CD4-positive, alpha-beta T cell treated with Interferon alpha-2 for 1 hour (primary cell): Measurements from ENCODE around the gene CCNE1.

Experiments
- DNase-seq, 2 donors: peaks; one replicate each; pipeline ENCODE4 v3.0.0-alpha.2; 2020 to 2022

CCNE1 gene

DNA sequence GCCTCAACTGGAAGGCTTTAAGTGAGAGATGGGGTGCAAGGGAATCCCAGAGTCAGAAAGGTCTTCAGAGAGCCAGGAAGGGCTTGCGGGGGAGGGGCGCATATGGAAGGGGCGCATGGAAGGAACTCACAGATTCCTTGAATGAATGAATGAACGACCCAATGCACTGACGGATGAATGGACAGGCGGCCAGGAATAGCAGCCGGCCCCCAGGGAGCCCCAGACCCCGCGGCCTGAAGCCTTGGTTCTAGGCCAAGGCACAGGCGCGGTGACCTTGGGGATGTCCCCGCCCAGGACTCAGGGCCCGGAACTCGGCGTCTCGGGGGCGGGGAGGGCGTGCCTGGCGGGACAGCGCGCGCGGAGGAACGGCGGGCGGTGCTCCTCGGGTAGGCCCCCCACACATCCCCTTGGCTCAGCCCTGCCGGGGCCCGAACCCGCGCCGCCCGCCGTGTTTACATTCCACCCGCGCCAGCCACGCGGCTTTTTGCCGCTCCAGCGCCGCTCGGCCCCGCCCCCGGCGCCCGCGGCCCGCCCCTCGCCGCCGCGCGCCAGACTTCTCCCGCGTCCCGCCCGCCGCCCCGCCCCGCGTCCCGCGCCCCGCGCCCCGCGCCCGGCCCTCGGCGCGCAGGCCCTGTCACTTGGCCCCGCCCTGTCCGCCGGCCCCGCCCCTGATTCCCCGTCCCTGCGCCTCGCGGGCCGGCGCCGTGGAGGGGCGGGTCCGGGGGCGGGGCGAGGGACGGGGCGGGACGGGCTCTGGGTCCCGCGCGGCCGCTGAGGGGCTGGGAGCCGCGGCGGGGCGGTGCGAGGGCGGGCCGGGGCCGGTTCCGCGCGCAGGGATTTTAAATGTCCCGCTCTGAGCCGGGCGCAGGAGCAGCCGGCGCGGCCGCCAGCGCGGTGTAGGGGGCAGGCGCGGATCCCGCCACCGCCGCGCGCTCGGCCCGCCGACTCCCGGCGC is at the start of gene CCNE1:
Gene CCNE1, plus strand, starts transcription at position 867 of the 955 bp plus-strand sequence. CDS start 565 bp downstream, outside the sequence.
- peak; percentile 92 to 96 for DNase-seq

DNA sequence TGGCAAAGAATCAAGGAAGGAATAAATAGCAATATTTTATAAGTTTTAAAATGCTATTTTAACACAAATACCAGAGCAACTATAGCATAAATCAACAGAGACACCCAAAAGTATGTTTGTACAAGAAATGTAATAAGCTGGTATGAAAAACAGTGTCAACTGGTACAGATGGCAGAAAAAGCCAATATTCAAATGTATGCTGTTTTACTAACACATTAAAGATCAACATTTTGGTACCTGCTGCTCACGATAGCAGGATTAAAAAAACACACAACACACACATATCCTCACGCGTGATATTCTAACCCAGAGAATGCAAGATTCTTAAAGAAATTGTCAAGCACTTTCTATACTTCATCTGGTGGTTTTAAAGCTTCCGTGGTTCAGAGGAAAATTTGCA is 48.6 kb upstream of the CCNE1 start:
- DNase-seq, result no peak

DNA sequence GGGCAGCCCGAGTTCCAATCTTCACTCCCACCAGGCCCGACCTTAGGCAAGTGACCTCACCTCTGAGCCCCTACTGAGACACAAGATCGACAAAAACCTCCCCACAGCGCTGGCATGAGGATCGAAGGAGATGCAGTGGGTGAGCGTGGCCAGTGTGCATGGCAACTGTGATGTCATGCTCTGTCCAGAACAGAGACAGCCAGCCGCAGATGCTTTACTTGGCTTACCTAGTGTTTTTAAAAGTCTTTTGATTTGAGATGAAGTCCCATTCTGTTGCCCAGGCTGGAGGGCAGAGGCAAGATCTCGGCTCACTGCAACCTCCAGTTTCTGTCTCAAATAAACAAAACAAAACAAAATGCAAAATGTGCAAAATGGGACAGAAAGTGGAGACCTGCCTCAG is 47.4 kb upstream of the CCNE1 start:
- DNase-seq, result no peak

DNA sequence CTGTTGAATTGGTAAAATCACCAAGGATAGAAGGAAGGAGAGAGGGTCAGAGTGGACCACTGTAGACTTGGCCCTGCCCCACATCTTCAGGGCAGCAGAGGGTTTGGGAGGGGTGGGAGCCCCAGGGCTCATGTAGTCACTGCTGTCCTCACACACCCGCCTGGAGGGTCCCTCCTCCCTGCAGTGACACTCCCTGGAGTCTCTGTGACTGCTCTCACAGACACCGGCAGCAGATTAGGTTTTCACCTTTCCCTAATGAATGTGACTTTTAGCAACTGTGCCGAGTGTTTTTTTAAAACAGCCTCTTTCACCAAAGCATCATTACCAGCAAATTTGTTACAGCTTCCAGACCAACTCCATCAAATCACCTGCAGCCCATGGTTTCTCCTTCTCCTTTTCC is 45.7 kb upstream of the CCNE1 start:
- DNase-seq, result no peak

DNA sequence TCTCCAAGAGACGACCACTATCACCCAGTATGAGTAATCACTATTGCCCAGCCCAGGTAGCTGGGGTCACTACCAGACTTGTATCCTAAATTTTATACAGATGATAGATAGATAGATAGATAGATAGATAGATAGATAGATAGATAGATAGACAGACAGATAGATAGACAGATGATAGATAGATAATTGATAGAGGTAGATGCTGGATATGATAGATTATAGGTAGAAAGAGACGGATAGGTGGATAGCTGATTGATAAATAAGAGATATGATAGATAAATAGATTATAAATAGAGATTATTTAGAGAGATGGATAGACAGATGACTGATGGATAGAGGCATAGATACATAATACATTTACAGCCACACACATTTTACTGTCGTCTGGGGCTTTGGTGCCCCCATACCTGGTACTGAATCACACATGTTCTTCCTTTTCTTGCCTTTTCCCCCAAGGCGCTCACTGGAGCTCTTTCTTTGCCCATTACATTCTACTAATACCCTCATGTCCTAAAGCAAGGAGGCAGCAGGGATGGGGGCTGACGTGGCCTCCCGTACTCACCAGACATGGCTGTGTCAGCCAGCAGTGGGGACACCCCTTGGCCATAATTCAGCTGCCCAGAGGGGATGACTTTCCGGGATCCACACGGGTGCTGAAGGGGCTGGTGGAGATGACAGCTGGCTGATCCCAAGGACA is 44.6 kb upstream of the CCNE1 start:
- DNase-seq, result no peak

DNA sequence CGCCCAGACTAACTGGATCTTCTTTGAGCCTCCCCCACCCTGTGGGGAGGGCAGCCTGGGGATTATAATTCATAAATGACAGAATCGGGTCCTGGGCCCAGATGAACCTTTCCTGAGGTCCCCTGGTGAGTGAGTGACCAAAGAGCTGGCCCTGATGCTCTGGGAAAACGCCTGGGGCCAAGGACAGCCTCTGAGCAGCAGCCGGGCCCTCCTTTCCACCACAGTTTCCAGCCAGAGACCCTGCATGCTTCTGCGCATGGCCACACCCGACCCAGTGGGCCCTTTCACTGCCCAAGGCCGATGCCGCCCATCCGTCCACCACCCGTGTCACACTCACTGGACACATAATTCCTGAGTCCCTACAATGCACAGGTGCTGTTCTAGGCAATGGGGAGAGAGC is 43.6 kb upstream of the CCNE1 start:
- DNase-seq, result no peak

DNA sequence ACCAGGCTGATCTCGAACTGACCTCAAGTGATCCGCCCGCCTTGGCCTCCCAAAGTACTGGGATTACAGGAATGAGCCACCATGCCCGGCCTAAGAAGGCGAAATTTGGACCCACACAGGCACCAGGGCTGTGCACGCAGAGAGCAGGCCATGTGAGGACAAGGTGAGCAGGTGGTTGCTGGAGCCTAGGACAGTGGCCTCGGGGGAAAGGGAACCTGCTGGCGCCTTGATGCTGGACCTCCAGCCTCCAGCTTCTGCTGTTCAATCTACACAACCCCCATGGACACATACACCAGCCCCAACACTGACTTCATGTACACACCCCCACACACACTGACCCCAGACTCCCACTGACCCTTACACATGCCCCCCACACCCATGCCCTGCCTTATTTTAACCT is 41.8 kb upstream of the CCNE1 start:
- DNase-seq, result no peak

DNA sequence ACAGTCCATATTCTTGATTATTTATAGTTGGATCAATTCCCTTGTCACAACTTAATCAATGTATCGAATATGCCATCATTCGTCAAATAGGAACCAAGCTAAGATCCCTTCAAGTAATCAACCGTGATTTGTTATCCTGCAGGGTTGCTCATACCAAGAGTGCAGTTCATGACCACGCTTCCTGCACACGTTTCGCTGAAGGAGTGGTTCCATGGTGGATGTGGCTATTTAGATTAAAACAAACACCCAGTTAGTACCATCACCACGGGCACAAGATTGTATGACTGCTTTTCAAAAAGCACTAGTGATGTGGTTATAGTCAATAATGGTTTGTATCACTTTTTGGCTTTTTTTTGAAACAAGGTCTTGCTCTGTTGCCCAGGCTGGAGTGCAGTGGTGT is 41.1 kb upstream of the CCNE1 start:
- DNase-seq, result no peak

DNA sequence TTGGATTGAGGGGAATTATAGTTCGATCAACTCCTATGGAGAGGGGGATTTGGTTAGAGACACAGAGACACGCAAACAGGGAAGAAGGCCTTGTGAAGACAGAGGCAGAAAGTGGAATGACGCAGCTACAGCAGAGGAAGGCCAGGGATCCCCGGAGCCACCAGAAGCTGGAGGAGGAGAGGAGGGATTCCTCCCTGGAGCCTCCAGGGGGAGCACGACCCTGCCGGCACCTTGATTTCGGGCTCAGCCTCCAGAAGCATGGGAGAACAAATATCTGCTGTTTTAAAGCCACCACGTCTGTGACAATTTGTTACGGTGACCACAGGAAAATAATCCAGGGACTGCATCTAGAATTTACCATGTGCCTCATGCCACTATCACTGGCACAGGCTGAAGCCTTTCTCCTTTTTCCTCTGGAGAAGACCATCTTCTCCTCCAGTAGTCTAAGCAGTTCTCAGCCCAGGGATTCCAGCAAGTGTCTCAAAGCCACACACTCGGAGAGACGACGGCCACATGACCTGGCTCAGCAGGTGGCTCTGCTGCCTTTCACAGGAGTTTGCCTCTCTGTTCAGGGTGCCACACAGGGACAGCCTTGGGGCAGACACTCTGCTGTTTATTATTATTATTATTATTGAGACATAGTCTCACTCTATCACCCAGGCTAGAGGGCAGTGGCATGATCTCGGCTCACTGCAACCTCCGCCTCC is 39.9 kb upstream of the CCNE1 start:
- DNase-seq, result peak in 1 of 2 donors; percentile 21

DNA sequence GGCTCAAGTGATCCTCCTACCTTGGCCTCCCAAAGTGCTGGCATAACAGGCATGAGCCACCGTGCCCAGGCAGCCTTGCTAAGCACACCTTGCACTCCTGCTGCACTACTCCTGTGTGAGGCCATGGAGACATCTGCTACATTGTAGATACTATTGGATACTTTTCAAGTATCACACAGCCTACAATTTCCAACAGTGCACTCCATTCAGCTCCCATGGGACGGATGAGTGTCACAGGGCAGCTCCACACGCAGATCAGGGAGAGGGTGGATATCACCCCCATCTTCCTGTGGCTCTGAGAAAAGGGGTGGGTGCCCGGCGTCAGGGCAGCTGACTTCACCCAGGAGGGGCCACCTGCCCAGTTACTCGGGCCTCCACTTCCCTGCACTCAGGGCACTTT is 39.1 kb upstream of the CCNE1 start:
- no peak for DNase-seq

DNA sequence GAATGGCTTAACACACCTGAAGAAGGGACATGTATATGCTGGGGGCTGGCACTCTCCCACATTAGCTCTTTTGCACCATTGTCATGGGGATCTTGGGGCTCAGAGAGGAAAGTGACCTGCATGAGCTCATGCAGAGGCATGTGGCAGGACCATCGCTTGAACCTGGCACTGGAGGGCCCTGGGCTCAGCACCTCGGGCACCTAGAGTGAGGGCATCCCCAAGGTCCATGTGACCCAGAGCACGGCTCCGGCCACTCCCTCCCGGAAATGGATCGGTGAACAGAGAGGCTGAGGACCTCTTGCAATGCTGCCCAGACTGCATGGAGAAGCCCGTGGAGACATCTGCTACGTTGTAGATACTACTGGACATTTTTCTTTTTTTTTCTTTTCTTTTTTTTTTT is 38.6 kb upstream of the CCNE1 start:
- DNase-seq, result no peak

DNA sequence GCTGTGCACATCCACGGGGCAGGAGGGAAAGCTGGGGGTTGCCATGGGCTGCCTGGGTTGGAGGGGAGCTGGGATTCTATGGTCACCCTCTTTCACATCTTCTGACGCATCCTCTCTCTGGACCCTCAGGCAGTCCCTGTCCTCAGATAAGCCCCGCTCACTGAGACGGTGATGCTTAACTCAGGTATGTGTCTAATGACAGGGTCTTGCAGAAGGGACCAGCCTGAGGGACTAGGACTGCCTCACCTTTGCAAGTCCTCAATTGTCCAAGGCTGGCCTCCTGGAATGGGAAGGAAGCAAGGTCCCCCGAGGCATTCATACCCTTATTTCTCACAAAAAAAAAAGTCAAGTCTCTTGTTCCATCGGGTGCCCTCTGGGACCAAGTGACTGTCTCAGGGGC is 37.7 kb upstream of the CCNE1 start:
- DNase-seq, result no peak

DNA sequence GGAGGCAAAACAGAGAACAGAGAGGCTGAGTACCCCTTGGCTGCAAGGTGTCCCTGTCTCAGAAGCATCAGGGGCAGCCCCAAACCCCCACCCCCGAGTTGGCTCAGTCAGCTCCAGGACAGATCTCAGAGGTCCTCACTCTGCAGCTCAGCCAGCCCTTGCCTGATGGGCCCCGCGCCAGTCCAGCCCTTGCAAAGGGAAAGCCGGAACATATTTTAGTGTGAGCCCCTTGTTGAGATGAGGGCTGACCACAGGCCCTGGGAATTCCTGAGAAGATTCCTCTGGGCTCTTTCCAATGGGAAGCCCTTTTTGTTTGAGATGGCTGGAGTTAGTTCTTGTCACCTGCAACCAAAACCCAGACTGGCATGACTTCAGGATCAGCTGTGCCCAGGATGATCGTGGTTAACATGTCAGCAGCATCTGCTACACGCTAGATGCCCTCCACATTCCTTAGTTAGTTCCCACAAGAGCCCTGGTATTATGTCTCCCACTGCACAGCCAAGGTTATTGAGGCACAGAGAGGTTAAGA is 33.9 kb upstream of the CCNE1 start:
- no peak for DNase-seq

DNA sequence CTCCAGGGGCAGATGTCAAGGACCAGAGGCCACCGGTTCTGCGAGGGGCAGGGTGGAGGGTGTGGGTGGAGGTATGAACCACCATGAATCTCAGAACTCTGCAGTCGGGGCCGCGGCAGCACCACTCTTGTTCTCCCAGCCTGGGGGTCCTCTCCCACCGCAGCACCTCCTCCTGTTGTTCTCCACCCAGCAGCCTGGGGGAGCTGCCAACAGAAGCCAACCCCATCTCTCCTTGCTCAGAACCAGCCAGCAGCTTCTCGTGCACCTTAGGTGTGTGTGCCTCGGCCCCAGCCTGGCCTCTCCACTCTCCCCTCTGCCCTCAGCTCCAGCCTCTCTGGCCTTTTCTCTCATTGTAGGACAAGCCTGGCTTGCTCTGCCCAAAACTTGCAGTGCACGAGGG is 31.9 kb upstream of the CCNE1 start:
- DNase-seq, result no peak

DNA sequence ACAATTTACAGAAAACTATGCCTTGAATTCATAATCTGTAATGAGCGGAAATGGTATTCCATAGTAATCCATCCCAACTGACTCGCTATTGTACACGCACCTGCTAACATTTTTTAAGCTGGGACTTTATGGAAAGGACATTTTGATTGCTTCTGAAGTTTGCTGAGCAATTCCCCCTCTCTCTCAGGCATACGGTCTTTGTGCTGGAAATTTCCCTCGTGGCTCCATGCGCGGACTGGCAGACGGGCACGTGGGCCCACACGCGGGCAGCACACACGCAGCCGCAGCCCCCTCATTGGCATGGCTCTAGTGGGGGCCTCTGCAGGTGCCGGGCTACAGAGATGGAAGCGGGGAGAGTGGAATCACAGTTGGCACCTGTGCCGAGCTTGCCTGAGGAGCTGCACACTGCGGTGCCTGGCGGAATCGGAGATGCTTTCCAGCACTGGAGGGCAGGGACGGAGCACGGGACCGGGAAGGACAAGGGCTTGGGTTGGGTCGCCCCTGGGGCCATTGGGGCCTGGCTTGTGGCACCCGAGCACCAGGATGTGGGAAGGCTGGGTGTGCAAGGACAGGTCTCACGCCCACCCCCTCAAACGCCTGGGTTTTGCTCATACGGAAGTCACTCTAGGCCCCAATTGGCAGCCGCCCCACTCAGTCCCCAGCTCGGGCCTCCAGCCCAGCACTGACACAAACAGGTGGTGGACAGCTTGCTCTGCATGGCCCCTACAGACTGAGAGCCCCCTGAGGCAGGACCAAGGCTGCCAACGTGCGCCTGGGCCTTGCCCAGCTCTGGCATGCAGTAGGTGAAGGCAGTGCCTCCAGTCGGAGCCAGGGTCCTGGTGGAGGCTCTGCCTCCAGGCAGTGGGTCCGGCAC is 30.2 kb upstream of the CCNE1 start:
- DNase-seq, result no peak

DNA sequence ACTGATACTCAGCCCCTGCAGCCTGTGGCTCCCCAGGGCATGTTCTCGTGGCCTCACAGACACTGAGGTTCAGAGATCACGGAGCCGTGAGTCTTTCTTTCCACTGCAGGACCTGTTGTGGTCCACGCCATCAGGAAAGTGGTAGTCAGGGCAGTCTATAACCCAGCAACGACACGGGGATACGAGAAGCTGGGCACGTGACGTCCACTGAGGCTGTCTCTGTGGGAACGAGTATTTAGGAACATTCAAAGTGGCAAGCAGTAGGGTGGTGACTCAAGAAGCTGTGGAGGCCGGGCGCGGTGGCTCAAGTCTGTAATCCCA is 29.6 kb upstream of the CCNE1 start:
- DNase-seq, result no peak

DNA sequence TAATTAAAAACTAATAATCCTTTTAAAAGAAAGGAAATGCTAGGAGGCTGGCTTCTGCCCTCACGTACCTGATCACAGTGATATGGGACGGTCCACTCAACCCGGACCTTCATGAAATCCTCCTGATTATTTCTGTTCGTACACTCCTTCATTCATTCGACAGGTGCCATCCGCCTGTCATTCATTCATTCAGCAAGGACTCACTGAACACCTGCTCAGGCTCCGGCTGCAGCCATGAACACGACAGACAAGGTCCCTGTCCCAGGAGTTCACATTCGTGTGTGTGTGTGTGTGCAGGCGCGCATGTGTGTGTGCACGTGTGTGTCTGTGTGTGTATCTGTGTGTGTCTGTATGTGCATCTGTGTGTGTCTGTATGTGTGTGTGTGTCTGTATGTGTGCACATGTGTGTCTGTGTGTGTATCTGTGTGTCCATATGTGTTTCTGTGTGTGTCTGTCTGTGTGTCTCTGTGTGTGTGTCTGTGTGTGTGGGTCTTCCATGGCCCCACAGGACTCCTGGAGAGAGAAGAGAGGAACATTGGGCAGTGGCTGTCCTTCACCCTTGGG is 28.1 kb upstream of the CCNE1 start:
- DNase-seq, result no peak

DNA sequence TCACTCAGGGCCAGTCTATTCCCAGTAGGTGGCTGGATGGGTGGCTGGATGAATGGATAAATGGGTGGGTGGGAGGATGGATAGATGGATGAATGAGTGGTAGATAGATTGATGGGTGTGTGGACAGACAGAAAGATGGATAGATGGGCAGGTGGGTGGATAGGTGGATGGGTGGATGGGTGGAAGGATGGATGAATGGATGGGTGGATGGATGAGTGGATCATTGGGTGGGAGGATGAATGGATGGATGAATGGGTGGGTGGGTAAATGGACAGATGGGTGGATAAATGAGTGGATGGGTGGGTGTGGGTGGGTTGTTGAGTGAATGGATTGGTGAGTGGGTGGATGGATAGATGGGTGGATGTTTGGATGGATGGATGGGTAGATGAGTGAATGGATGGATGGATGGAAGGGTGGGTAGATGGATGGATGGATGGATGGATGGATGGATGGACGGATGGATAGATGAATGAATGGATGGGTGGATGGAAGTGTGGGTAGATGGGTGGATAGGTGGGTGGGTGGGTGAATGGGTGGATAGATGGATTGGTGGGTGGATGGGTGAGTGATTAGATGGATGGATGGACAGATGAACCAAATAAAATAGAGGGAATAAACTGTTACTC is 27.1 kb upstream of the CCNE1 start:
- DNase-seq, result no peak

DNA sequence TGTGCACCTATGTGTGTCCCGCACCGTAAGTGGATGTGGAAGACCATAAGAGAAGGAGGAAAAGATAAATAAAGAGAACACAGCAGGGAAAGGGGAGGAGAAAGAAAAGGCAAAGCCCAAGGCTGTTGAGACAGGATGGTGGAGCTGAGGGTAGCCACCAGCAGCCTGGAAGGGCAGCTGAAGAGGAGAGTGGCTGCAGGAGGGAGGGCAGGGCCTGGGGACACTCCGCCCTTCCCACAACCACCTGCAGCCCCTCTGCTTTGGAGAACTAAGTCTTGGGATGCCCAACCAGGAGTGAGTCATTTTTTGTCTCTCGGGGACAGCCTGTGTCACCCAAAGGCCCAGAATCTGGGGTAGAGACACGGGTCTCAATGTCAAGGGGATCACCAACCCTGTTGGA is 26.4 kb upstream of the CCNE1 start:
- no peak for DNase-seq

DNA sequence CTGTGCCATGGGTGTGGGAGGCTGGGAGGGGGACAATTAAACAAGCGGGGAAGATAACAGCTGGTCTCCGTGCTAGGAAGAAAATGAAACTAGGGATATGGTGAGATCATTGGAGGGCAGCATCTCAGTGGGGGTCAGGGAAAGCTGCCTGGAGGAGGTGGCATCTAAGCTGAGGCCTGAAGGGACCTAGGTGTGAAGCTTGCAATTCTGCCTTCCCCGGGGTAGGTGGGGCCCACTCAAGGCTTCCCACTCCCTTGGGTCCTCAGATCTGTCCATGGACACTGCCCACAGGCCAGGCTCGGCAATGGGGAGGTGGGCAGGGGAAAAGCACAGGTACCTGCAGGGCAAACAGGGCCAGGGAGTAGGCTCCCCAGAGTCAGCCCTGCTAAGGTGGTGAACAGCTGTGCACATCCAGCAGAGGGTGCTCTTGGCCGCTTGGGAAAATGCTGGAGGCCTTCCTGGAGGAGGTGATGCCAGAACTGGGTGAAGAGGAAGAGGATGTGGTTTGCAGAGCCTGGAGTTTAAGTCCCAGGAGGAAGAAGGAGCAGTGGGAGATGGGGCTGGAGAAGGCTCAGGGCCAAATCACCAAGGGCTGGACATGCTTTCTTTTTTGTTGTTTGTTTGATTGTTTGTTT is 25.7 kb upstream of the CCNE1 start:
- peak in 1 of 2 donors; percentile 4 for DNase-seq

DNA sequence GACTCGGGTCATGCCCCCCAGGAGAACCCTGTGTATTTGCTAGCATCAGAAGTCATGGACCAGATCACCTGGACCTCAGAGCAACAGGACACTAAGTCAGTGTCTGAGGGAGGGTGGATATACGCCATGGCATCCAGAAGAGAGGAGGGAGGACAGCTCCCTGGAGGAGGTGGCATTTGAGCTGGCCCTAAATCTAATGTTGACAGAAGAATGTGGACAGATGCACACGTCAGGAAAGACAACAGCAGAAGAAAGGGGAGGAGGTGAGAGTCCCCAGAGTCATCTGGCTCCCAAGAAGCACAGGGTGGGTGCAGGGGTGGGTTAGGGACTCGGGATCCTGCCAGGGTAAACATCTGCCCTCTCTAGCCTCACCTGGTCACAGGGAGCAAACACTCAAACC is 24.5 kb upstream of the CCNE1 start:
- DNase-seq, result no peak
